Bronchial epithelial cell (primary cell): Measurements from ENCODE around the gene EDRF1. TPM values are rescaled to one million over a fixed set of nuclear protein-coding genes. Genes with fewer than 3 reads are reported as not detected.

Source experiments
- DNase-seq: peaks from one replicate; pipeline ENCODE4 v3.0.0-alpha.2; 2010; ENCODE audit warnings: low read depth
- FAIRE-seq: peaks from 2 replicates; lab custom pipeline; 2011; peaks lifted over from hg19 to GRCh38; lab: Jason Lieb, UNC
- H3K27me3 ChIP-seq: 2 replicates; pipeline ENCODE4 v1.5.1; 2011; ENCODE audit warnings: low read length; ENCODE audit not compliant: control insufficient read depth, insufficient read depth
- H3K36me3 ChIP-seq: 2 replicates; pipeline ENCODE4 v1.5.1; 2011; ENCODE audit warnings: low read length; ENCODE audit not compliant: control insufficient read depth, insufficient read depth
- H3K4me3 ChIP-seq: 2 replicates; pipeline ENCODE4 v1.5.1; 2011; ENCODE audit warnings: mild to moderate bottlenecking, low read depth, low read length, control low read depth
- total RNA-seq: library from RNA; depleted of rRNA; stranded (reverse); fragments of >200 nt; gene quantifications from 2 replicates; pipeline ENCODE4 v1.2.1, GENCODE V29; 2014
- TF ChIP-seq, protein P1 (sequence below): IDR thresholded peaks from 2 replicates; pipeline ENCODE4 v1.5.1; 2011; ENCODE audit warnings: mild to moderate bottlenecking, moderate library complexity, low read length, control low read depth, inconsistent platforms; ENCODE audit not compliant: insufficient read depth, severe bottlenecking

The EDRF1 gene
- total RNA-seq, 1 donor from 2014 or later = 15.5 TPM

DNA sequence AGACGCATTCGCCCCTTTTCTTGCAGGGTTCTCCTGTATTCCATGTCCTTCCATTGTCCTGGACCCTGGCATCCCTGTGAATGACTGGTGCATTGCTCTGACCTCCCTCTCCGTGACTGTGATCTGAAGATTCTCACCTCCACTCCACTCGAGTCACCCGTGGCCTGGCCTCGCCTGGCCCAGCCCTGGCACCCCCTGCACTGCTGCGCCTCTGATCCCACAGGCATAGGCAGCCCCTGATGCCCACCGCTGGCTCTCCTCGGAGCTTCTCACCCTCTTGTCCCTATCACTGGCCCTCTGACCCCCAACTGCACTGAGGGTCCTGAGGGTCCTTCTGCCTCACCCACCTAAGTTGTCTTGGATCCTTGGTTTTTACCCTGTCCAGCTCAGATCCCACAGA, 58.3 kb downstream of the EDRF1 start:
- H3K36me3 ChIP-seq = no peaks in the 10 kb centered on the region
- TF ChIP-seq, protein P1, sequence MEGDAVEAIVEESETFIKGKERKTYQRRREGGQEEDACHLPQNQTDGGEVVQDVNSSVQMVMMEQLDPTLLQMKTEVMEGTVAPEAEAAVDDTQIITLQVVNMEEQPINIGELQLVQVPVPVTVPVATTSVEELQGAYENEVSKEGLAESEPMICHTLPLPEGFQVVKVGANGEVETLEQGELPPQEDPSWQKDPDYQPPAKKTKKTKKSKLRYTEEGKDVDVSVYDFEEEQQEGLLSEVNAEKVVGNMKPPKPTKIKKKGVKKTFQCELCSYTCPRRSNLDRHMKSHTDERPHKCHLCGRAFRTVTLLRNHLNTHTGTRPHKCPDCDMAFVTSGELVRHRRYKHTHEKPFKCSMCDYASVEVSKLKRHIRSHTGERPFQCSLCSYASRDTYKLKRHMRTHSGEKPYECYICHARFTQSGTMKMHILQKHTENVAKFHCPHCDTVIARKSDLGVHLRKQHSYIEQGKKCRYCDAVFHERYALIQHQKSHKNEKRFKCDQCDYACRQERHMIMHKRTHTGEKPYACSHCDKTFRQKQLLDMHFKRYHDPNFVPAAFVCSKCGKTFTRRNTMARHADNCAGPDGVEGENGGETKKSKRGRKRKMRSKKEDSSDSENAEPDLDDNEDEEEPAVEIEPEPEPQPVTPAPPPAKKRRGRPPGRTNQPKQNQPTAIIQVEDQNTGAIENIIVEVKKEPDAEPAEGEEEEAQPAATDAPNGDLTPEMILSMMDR = no peak
- H3K4me3 ChIP-seq = no peak overlapping the region
- no peak for FAIRE-seq
- no peaks in the 10 kb centered on the region for H3K27me3 ChIP-seq
- DNase-seq = no peak

DNA sequence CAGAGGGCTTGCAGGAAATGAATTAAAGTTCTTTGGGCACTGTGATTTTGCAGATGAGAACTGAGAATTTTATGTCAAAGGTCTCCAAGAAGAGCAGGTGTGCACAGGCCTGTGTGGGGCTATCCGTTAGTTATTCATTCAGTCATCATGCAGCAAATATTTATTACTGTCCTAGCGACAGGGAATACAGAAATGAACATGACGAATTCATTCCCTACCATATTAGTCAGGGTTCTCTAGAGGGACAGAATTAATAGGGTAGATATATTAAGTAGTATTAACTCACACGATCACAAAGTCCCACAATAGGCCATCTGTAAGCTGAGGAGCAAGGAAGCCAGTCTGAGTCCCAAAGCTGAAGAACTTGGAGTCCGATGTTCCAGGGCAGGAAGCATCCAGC, 59.0 kb downstream of the EDRF1 start:
- Histone ChIP-seq H3K36me3 (no peaks in the 10 kb centered on the region), H3K27me3 (no peaks in the 10 kb centered on the region), H3K4me3 (no peak overlapping the region)
- DNase-seq (peak; percentile 6), FAIRE-seq (no peak)
- TF ChIP-seq, protein P1 = no peak

DNA sequence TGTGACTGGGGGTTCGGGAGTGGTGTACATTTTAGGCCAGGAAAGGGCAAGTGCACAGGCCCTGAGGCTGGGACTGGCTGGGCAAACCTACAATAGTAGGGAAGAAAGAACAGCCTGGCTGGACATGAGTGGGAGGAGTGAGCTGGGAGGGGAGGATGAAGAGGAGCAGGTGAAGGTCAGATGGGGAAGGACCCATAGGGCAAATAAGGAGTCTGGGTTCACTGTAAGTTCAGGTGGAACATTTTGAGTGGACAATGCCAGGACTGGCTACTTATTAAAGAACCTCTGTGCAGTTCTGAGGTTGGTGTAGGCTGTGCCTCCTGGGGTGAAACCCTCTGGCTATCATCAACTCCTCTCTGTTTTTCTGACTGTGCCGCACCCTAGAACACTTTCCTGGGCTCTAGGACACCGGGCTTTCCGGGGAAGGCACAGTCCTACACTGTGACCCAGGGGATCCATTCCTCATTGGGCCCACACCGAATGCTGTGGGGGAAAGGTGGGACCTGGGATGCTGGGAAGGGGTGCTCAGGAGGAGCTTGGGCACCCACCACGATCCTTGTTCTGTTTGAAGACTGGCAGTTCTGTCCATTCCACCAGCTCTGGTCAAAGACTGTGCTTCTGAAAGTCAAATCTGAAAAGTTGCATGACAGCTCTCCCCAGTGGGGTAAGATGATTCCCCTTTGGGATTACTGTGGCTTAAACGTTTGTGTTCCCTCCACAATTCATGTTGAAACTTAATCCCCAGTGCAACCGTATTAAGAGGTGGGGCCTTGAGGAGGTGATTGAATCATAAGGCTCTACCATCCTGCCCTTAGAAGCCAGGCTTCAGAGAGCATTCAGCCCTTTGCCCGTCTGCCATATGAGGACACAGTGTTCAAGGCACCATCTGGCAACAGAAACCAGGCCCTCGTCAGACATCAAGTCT, 60.2 kb downstream of the EDRF1 start:
- no peaks in the 10 kb centered on the region for H3K36me3 ChIP-seq
- no peaks in the 10 kb centered on the region for H3K27me3 ChIP-seq
- DNase-seq (no peak), FAIRE-seq (peak; percentile 92)
- TF ChIP-seq, protein P1 = no peak
- no peak overlapping the region for H3K4me3 ChIP-seq

DNA sequence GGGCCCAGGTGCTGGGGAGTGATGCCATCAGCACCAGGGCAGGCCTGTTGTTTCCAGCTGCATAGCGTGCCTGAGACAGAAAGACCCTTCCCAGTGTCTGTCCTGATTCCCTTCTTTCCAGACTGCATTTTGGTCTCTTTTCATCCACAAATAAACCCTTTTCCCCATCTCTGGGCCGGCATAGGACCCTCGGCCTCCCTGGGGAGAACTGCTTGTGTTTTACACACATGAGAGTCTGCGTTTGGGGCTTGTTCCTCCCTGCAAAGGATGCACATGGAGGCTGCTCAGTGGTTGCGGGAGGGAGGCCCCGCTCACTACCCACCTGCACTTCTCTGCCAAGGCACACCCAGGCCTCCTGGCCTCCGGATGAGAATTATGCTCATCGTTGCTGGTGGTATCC, 61.9 kb downstream of the EDRF1 start:
- no peak overlapping the region for H3K4me3 ChIP-seq
- no peak for FAIRE-seq
- H3K36me3 ChIP-seq = no peaks in the 10 kb centered on the region
- no peaks in the 10 kb centered on the region for H3K27me3 ChIP-seq
- no peak for DNase-seq
- TF ChIP-seq, protein P1 = no peak

DNA sequence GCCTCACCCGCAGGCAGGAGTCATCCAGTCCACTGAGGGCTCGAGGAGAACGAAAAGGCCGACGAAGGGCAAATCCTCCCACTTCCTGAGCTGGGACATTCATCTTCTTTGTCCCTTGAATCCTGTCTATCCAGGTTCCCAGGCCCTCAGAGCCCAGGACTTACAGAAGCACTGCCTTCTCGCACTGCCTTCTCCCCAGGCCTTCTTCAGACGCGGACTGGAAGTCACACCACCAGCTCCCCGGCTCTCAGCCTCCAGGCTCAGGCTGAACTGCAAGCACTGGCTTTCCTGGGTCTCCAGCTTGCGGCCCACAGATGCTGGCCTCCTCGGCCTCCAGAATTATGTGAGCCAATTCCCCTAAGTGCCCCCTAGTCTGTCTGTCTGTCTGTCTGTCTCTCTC, 62.5 kb downstream of the EDRF1 start:
- Histone ChIP-seq H3K27me3 (no peaks in the 10 kb centered on the region), H3K4me3 (no peak overlapping the region), H3K36me3 (no peaks in the 10 kb centered on the region)
- FAIRE-seq = no peak
- TF ChIP-seq, protein P1 = no peak
- DNase-seq = no peak
